K562 (cell line): ENCODE measurements around the gene FAM177B. TPM values are rescaled to one million over a fixed set of nuclear protein-coding genes. Genes with fewer than 3 reads are reported as not detected.

ENCODE experiments used
- BRCA1 ChIP-seq, 2 experiments: fragments of 450-650 bp in 1 of 2; sonication (generic) in 1 of 2; formaldehyde crosslinking in 1 of 2; IDR thresholded peaks; 2 replicates each; pipeline versions ENCODE4 v1.5.0 to v1.6.1; 2017 to 2020; ENCODE audit warnings: mild to moderate bottlenecking in 1 of 2, missing genetic modification reagents in 1 of 2
- CREB5 ChIP-seq: fragments of 250-450 bp; sonication (Bioruptor Pico); IDR thresholded peaks from 2 replicates; pipeline ENCODE4 v1.5.0; 2020; ENCODE audit warnings: mild to moderate bottlenecking
- FOSL1 ChIP-seq: fragments of 200-800 bp; sonication (Bioruptor generic); conservative IDR thresholded peaks from 2 replicates; pipeline ENCODE4 v1.6.1; 2016; ENCODE audit warnings: missing genetic modification characterization, missing compliant biosample characterization
- HIVEP1 ChIP-seq: fragments of 250-450 bp; sonication (Bioruptor Pico); IDR thresholded peaks from 2 replicates; pipeline ENCODE4 v1.4.0; 2020; ENCODE audit warnings: mild to moderate bottlenecking
- HNRNPL ChIP-seq: fragments of 200-400 bp; formaldehyde crosslinking; IDR thresholded peaks from 2 replicates; pipeline ENCODE4 v1.6.1; 2017; ENCODE audit warnings: low read depth, mild to moderate bottlenecking, low read length
- KAT8 ChIP-seq: fragments of 450-650 bp; IDR thresholded peaks from 2 replicates; pipeline ENCODE4 v1.6.1; 2016; ENCODE audit warnings: low read depth, mild to moderate bottlenecking
- KDM2B ChIP-seq: fragments of 250-450 bp; sonication (Bioruptor Pico); IDR thresholded peaks from 2 replicates; pipeline ENCODE4 v1.8.0; 2021; ENCODE audit warnings: mild to moderate bottlenecking, moderate library complexity
- MAZ ChIP-seq, 2 experiments: fragments of 450-650 bp in 1 of 2; sonication (generic) in 1 of 2; formaldehyde crosslinking; IDR thresholded peaks in 1 of 2; conservative IDR thresholded peaks in 1 of 2; 2 replicates each; pipeline versions ENCODE4 v1.4.0 to v1.5.0; 2020; ENCODE audit warnings: mild to moderate bottlenecking in 1 of 2, missing genetic modification reagents in 1 of 2
- MCM7 ChIP-seq, 2 experiments: fragments of 450-650 bp; IDR thresholded peaks; 2 replicates each; pipeline ENCODE4 v1.6.1; 2016 to 2018
- MYC ChIP-seq, 2 experiments: fragments of 250-450 bp in 1 of 2; sonication (Bioruptor Pico) in 1 of 2; IDR thresholded peaks; 2 replicates each; pipeline versions ENCODE4 v1.5.1 to v1.6.1; 2012 to 2021; ENCODE audit warnings: low read depth in 2 of 2, borderline replicate concordance in 1 of 2, improper control_type of control experiment in 1 of 2, low read length in 1 of 2, mild to moderate bottlenecking in 1 of 2, moderate library complexity in 1 of 2
- NFXL1 ChIP-seq: fragments of 450-650 bp; formaldehyde crosslinking; IDR thresholded peaks from 2 replicates; pipeline ENCODE4 v1.4.0; 2021; ENCODE audit warnings: mild to moderate bottlenecking
- PATZ1 ChIP-seq: fragments of 250-450 bp; sonication (Bioruptor Pico); IDR thresholded peaks from 2 replicates; pipeline ENCODE4 v1.5.0; 2020; ENCODE audit warnings: mild to moderate bottlenecking, borderline replicate concordance
- PHF21A ChIP-seq: fragments of 450-650 bp; IDR thresholded peaks from 2 replicates; pipeline ENCODE4 v1.6.1; 2017; ENCODE audit warnings: low read depth, borderline replicate concordance
- PHF8 ChIP-seq: fragments of 200-600 bp; sonication (generic); IDR thresholded peaks from 2 replicates; pipeline ENCODE4 v1.6.1; 2012; ENCODE audit warnings: mixed run types, mild to moderate bottlenecking, inconsistent platforms, low read length, moderate library complexity, borderline replicate concordance
- SREBF1 ChIP-seq: fragments of 150-350 bp; IDR thresholded peaks from 2 replicates; pipeline ENCODE4 v1.6.1; 2014; ENCODE audit warnings: antibody characterized with exemption, low read depth, low read length, borderline replicate concordance
- TSC22D4 ChIP-seq: fragments of 450-650 bp; IDR thresholded peaks from 2 replicates; pipeline ENCODE4 v1.6.1; 2016; ENCODE audit warnings: missing genetic modification characterization, missing biosample characterization, control low read depth
- XRCC3 ChIP-seq: fragments of 450-650 bp; IDR thresholded peaks from 2 replicates; pipeline ENCODE4 v1.6.1; 2017; ENCODE audit warnings: mild to moderate bottlenecking, moderate library complexity
- ZNF184 ChIP-seq: sonication (generic); formaldehyde crosslinking; IDR thresholded peaks from 2 replicates; pipeline ENCODE4 v1.5.0; 2020; ENCODE audit warnings: missing genetic modification reagents
- ZNF324 ChIP-seq: fragments of 250-450 bp; sonication (Bioruptor Pico); IDR thresholded peaks from 2 replicates; pipeline ENCODE4 v1.4.0; 2020; ENCODE audit warnings: mild to moderate bottlenecking
- ZNF436 ChIP-seq: fragments of 250-450, 450-650 bp; sonication (Bioruptor Pico); formaldehyde crosslinking; IDR thresholded peaks from 2 replicates; pipeline ENCODE4 v1.7.0; 2020; ENCODE audit warnings: mild to moderate bottlenecking
- ZNF77 ChIP-seq: fragments of 250-450 bp; sonication (Bioruptor Pico); IDR thresholded peaks from 2 replicates; pipeline ENCODE4 v1.5.0; 2020
- polyA plus RNA-seq, 8 experiments: library from polyadenylated mRNA; depleted of rRNA in 4 of 8; stranded (reverse) in 5 of 8; unstranded in 3 of 8; fragments of >200 nt; fragmentation: Nextera tagmentation in 2 of 8; fragmentation: Illumina TruSeq in 1 of 8; extraction: Ambion mirVana in 2 of 8; extraction: Trizol in 1 of 8; gene quantifications; 2 replicates each; pipeline versions ENCODE4 v1.2.1 to v1.2.3, GENCODE V29; 2011 to 2014; ENCODE audit warnings: inconsistent platforms in 1 of 8, missing spikeins in 1 of 8
- total RNA-seq, 7 experiments: library from RNA; depleted of rRNA in 6 of 7; stranded (reverse); fragments of >200 nt in 6 of 7; fragmentation: Illumina TruSeq in 2 of 7; extraction: Trizol in 2 of 7; gene quantifications; 2 replicates each; pipeline versions ENCODE4 v1.2.1 to v1.2.3, GENCODE V29; 2011 to 2021; ENCODE audit warnings: low replicate concordance in 1 of 7
- TF ChIP-seq, protein P1 (sequence below): fragments of 250-450 bp; sonication (Bioruptor Pico); IDR thresholded peaks from 2 replicates; pipeline ENCODE4 v1.8.0; 2021; ENCODE audit warnings: borderline replicate concordance, mild to moderate bottlenecking, moderate library complexity; ENCODE audit not compliant: poor library complexity, severe bottlenecking
- TF ChIP-seq, protein P2 (sequence below): fragments of 250-450 bp; sonication (Bioruptor Pico); IDR thresholded peaks from 2 replicates; pipeline ENCODE4 v1.4.0; 2020

FAM177B gene
- total and polyA plus RNA-seq, 9 of the 15 experiments (the other 6 are each of a cell fraction or from before 2014, with no cell fraction given) = not detected

DNA sequence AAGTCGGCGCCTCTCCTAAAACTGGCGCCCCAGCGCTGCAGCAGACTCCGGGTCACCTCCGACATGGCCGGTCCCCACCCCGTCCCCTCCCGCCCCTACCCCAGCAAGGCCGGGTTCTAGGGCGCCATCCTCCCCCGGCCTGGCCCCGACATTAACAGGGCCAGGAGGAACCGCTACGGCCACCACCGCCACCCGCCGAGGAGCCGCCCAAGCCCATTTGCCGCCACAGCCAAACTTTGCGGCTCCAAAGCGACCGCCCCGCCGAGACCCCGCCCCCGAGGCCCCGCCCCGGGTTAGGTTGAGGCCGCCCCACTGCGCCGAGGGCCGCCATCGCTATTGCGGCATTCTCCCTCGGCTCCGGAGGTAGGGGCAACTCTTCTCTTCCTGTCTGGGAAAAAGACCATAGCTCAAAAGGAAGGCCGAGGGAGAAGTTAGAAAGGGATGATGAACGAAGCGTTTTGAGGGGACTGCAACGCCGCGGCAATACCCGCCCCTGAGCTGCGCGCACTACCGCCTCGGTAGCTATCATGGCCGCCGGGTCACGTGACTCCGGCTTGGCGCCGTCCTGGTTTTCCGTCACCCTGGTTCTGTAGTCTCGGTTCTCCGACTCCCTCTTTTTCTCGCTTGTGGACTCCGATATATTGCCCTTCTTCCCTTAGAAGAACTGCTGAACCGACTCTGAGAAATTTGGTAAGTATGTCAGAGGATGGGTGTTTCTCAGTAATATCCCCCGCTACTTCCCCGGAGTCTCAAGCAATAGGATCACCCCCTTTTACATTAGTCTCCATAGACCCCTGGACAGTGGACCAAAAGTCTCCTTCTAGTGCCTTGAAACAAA is 24.5 kb upstream of the FAM177B start, which contains the start of the genes AIDA and BROX (continued):
- TF ChIP-seq CREB5 (CRISPR knock-in tag) (no peak), HNRNPL (no peak), MAZ (CRISPR knock-in tag; conservative IDR thresholded peaks at IDR 0.05 in 1 of 2, IDR thresholded peaks at IDR 0.05 in 1 of 2) (peak in 1 of 2 experiments; percentile 69; a peak in 3 of 4 replicates), ZNF324 (CRISPR knock-in tag) (0 out of 2 replicates have a peak, but pooled peaks have one; percentile 20), MYC (IDR thresholded peaks at IDR 0.05; ENCODE audit: low read depth, low read length) (peak; percentile 65), MYC (CRISPR knock-in tag; IDR thresholded peaks at IDR 0.05; ENCODE audit: borderline replicate concordance, low read depth) (peak; percentile 86; the same call in 1 of the 2 replicates), SREBF1 (0 out of 2 replicates have a peak, but pooled peaks have one; percentile 39), HIVEP1 (CRISPR knock-in tag) (peak; percentile 63; the same call in 1 of the 2 replicates), TSC22D4 (tag) (no peak), ZNF77 (no peak), FOSL1 (tag) (peak; percentile 67), ZNF184 (CRISPR knock-in tag) (no peak), XRCC3 (no peak), BRCA1 (IDR thresholded peaks at IDR 0.05) (no peak), BRCA1 (CRISPR knock-in tag; IDR thresholded peaks at IDR 0.05) (no peak), KAT8 (no peak), PHF21A (no peak), PHF8 (peak; percentile 59; the same call in 1 of the 2 replicates), PATZ1 (CRISPR knock-in tag) (no peak; the same call in 1 of the 2 replicates), MCM7 (IDR thresholded peaks at IDR 0.05) (no peak), NFXL1 (CRISPR knock-in tag) (0 out of 2 replicates have a peak, but pooled peaks have one; percentile 8), KDM2B (CRISPR knock-in tag) (no peak), ZNF436 (CRISPR knock-in tag) (no peak)
- TF ChIP-seq, protein P1, sequence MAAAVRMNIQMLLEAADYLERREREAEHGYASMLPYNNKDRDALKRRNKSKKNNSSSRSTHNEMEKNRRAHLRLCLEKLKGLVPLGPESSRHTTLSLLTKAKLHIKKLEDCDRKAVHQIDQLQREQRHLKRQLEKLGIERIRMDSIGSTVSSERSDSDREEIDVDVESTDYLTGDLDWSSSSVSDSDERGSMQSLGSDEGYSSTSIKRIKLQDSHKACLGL (CRISPR knock-in tag) = peak; percentile 28
- TF ChIP-seq, protein P2, sequence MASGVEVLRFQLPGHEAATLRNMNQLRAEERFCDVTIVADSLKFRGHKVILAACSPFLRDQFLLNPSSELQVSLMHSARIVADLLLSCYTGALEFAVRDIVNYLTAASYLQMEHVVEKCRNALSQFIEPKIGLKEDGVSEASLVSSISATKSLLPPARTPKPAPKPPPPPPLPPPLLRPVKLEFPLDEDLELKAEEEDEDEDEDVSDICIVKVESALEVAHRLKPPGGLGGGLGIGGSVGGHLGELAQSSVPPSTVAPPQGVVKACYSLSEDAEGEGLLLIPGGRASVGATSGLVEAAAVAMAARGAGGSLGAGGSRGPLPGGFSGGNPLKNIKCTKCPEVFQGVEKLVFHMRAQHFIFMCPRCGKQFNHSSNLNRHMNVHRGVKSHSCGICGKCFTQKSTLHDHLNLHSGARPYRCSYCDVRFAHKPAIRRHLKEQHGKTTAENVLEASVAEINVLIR = peak; percentile 71
